ENCODE data around the gene DMD. TPM values are rescaled to one million over a fixed set of nuclear protein-coding genes. Genes with fewer than 3 reads are reported as not detected.
A peak's percentile ranks its signal among the peaks of the same experiment; 100 is the strongest.

The DMD gene
- total and polyA plus RNA-seq, 2 donors from 2014 or later: 4.2 to 17.9 TPM

DNA sequence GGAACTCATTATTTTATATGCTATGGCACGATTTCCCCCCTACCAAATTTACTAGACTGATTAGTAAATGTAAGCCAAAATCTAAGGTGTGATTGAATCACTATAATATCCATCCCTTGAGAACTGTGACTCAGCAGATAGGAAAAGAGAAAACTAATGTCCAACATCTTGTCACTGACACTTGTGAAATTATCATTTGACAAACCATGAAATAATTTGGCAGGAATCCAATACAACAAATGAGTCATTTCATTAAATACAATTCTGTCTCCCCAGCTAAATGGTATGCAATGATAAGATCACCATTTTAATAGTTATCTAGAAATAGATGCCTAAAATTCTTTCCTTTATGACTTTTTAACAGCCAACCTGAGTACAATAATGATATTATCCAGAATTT lies 462.3 kb downstream of the DMD start:
- intact Hi-C loops (cut with DNase I): no loop called here
- H3K4me1 ChIP-seq (ENCODE audit: control insufficient read depth in 2 of 3, insufficient read depth in 2 of 3, low read depth in 1 of 3, low read length in 3 of 3): no peaks in the 10 kb centered on the region
- H3K9me3 ChIP-seq (ENCODE audit: control insufficient read depth in 2 of 3, insufficient read depth in 1 of 3, low read length in 3 of 3): no peaks in the 10 kb centered on the region
- no peak overlapping the region for H3K9ac ChIP-seq (ENCODE audit: low read length in 3 of 3)
- peak; percentile 3 for FAIRE-seq
- H3K36me3 ChIP-seq (ENCODE audit: control insufficient read depth in 2 of 3, insufficient read depth in 3 of 3, low read length in 3 of 3): no peaks in the 10 kb centered on the region
- TF ChIP-seq, protein P1, sequence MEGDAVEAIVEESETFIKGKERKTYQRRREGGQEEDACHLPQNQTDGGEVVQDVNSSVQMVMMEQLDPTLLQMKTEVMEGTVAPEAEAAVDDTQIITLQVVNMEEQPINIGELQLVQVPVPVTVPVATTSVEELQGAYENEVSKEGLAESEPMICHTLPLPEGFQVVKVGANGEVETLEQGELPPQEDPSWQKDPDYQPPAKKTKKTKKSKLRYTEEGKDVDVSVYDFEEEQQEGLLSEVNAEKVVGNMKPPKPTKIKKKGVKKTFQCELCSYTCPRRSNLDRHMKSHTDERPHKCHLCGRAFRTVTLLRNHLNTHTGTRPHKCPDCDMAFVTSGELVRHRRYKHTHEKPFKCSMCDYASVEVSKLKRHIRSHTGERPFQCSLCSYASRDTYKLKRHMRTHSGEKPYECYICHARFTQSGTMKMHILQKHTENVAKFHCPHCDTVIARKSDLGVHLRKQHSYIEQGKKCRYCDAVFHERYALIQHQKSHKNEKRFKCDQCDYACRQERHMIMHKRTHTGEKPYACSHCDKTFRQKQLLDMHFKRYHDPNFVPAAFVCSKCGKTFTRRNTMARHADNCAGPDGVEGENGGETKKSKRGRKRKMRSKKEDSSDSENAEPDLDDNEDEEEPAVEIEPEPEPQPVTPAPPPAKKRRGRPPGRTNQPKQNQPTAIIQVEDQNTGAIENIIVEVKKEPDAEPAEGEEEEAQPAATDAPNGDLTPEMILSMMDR (IDR thresholded peaks at IDR 0.05; ENCODE audit: borderline replicate concordance, extremely low read depth, insufficient read depth): no peak
- no peak overlapping the region for H3K27ac ChIP-seq (ENCODE audit: low read depth in 2 of 2, low read length in 2 of 2)
- no peaks in the 10 kb centered on the region for H3K27me3 ChIP-seq (ENCODE audit: control insufficient read depth, insufficient read depth, low read length)
- no peak for DNase-seq
- H3K4me3 ChIP-seq (ENCODE audit: low read length in 3 of 3): no peak overlapping the region

DNA sequence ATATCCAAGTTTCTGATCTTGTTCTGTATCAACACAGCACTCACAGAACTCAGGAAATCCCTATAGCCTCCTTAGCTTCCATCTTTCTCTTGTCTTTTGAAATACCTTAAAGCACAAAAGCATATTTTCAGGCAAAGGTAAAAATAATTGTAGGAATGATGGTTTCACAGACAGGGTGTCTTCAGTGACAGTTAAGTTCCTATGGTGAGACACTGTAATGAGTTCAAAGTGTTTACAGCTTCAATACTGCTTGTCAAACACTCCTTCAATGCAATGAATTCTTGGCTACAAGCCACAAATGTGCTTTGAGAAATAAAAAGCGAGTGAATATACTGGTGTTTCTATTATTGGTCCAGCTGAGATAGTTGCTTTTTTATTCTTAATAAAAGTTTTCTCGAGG lies 466.0 kb downstream of the DMD start:
- Histone ChIP-seq H3K9me3 (ENCODE audit: control insufficient read depth in 2 of 3, insufficient read depth in 1 of 3, low read length in 3 of 3) (no peaks in the 10 kb centered on the region), H3K27ac (ENCODE audit: low read depth in 2 of 2, low read length in 2 of 2) (no peak overlapping the region), H3K4me1 (ENCODE audit: control insufficient read depth in 2 of 3, insufficient read depth in 2 of 3, low read depth in 1 of 3, low read length in 3 of 3) (no peaks in the 10 kb centered on the region), H3K36me3 (ENCODE audit: control insufficient read depth in 2 of 3, insufficient read depth in 3 of 3, low read length in 3 of 3) (no peaks in the 10 kb centered on the region), H3K9ac (ENCODE audit: low read length in 3 of 3) (no peak overlapping the region), H3K27me3 (ENCODE audit: control insufficient read depth, insufficient read depth, low read length) (no peaks in the 10 kb centered on the region), H3K4me3 (ENCODE audit: low read length in 3 of 3) (no peak overlapping the region)
- TF ChIP-seq, protein P1 (IDR thresholded peaks at IDR 0.05; ENCODE audit: borderline replicate concordance, extremely low read depth, insufficient read depth): no peak
- no peak for FAIRE-seq
- DNase-seq: no peak
- intact Hi-C loops (cut with DNase I): no loop called here

DNA sequence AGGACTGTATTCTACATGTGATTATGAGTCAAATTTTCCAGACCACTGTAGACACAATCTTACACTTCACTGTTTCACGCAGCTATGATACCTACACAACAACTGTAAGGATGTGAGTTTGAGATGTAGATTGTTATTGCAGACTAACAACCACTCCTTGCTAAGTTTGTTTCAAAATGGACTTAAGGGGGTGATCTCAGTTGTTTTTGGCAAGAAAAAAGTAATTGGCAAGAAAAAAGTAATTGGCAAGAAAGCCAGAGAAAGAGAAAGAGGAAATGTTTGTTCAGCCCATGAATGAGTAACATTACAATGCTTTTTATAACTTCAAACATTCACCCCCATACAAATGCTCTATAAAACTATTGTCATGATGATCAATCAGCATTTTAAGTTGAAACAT lies 466.4 kb downstream of the DMD start:
- Histone ChIP-seq H3K27ac (ENCODE audit: low read depth in 2 of 2, low read length in 2 of 2) (no peak overlapping the region), H3K27me3 (ENCODE audit: control insufficient read depth, insufficient read depth, low read length) (no peaks in the 10 kb centered on the region), H3K4me1 (ENCODE audit: control insufficient read depth in 2 of 3, insufficient read depth in 2 of 3, low read depth in 1 of 3, low read length in 3 of 3) (no peaks in the 10 kb centered on the region), H3K36me3 (ENCODE audit: control insufficient read depth in 2 of 3, insufficient read depth in 3 of 3, low read length in 3 of 3) (no peaks in the 10 kb centered on the region), H3K4me3 (ENCODE audit: low read length in 3 of 3) (no peak overlapping the region), H3K9ac (ENCODE audit: low read length in 3 of 3) (no peak overlapping the region), H3K9me3 (ENCODE audit: control insufficient read depth in 2 of 3, insufficient read depth in 1 of 3, low read length in 3 of 3) (no peaks in the 10 kb centered on the region)
- FAIRE-seq: no peak
- TF ChIP-seq, protein P1 (IDR thresholded peaks at IDR 0.05; ENCODE audit: borderline replicate concordance, extremely low read depth, insufficient read depth): no peak
- no peak for DNase-seq
- intact Hi-C loops (cut with DNase I): no loop called here

DNA sequence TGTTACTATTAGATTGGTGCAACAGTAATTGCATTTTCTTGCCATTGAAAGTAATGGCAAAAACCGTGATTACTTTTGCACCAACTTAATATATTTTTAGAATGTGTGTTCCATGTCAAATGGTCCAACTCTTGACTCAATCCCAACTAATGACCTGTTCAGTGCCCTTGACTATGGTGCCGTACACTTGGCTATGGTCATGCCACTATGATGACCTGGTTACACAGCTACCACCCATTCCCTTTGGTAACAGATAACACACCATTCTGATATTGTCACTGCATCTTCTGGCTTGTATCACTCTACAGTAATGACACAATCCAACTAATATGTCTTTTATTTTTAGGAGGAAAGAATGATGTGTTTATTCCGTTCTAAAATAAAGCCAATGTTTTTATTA lies 469.4 kb downstream of the DMD start:
- H3K4me3 ChIP-seq (ENCODE audit: low read length in 3 of 3): no peak overlapping the region
- no peak for DNase-seq
- no peak overlapping the region for H3K9ac ChIP-seq (ENCODE audit: low read length in 3 of 3)
- H3K4me1 ChIP-seq (ENCODE audit: control insufficient read depth in 2 of 3, insufficient read depth in 2 of 3, low read depth in 1 of 3, low read length in 3 of 3): no peaks in the 10 kb centered on the region
- H3K36me3 ChIP-seq (ENCODE audit: control insufficient read depth in 2 of 3, insufficient read depth in 3 of 3, low read length in 3 of 3): no peaks in the 10 kb centered on the region
- H3K27me3 ChIP-seq (ENCODE audit: control insufficient read depth, insufficient read depth, low read length): no peaks in the 10 kb centered on the region
- no peak for FAIRE-seq
- no peaks in the 10 kb centered on the region for H3K9me3 ChIP-seq (ENCODE audit: control insufficient read depth in 2 of 3, insufficient read depth in 1 of 3, low read length in 3 of 3)
- H3K27ac ChIP-seq (ENCODE audit: low read depth in 2 of 2, low read length in 2 of 2): no peak overlapping the region
- TF ChIP-seq, protein P1 (IDR thresholded peaks at IDR 0.05; ENCODE audit: borderline replicate concordance, extremely low read depth, insufficient read depth): no peak
- intact Hi-C loops (cut with DNase I): no loop called here

Measured in kidney (tissue), 14 donors.